Testis (tissue), 3 donors: Measurements from ENCODE around the gene CNNM3. TPM values are rescaled to one million over a fixed set of nuclear protein-coding genes. Genes with fewer than 3 reads are reported as not detected.
A peak's percentile ranks its signal among the peaks of the same experiment; 100 is the strongest.

ENCODE experiments used
- DNase-seq: peaks from one replicate; pipeline ENCODE4 v3.0.0-alpha.2; 2019
- H3K27ac ChIP-seq, 2 donors: fragments of 200-600 bp; sonication (generic); one replicate each; pipeline ENCODE4 v1.5.1; 2019
- H3K27me3 ChIP-seq: fragments of 200-600 bp; sonication (generic); one replicate; pipeline ENCODE4 v1.5.1; 2019
- H3K36me3 ChIP-seq: fragments of 200-600 bp; sonication (generic); one replicate; pipeline ENCODE4 v1.5.1; 2017; ENCODE audit warnings: low read depth; ENCODE audit errors: missing control alignments
- H3K4me1 ChIP-seq: fragments of 200-600 bp; sonication (generic); one replicate; pipeline ENCODE4 v1.5.1; 2019
- H3K4me3 ChIP-seq, 2 donors: fragments of 200-600 bp; sonication (generic); one replicate each; pipeline ENCODE4 v1.5.1; 2017 to 2019
- H3K9me3 ChIP-seq: fragments of 200-600 bp; sonication (generic); one replicate; pipeline ENCODE4 v1.5.1; 2017
- CTCF ChIP-seq, 3 experiments: fragments of 450-650 bp in 2 of 3; fragments of 200-600 bp in 1 of 3; sonication (generic) in 1 of 3; IDR thresholded peaks; one replicate each; pipeline ENCODE4 v1.5.1; 2016 to 2019; ENCODE audit warnings: antibody characterized with exemption in 3 of 3, mild to moderate bottlenecking in 2 of 3, moderate library complexity in 1 of 3
- POLR2A ChIP-seq: fragments of 450-650 bp; IDR thresholded peaks from one replicate; pipeline ENCODE4 v1.6.1; 2017; ENCODE audit warnings: antibody characterized with exemption, mild to moderate bottlenecking, moderate library complexity
- WGBS, 2 donors: methylation state at CpG; one replicate each; pipeline ENCODE4 v1.1.5; 2018; 5-methylcytosine and 5-hydroxymethylcytosine counted together
- intact Hi-C: fragments of 100-400 bp; cut with DNase I; formaldehyde crosslinking; loops from one replicate; pipeline ENCODE4 v1.15.1; 2023; ENCODE audit warnings: low total_unique reads
- polyA plus RNA-seq: library from polyadenylated mRNA; stranded (reverse); fragments of 350-450 nt; fragmentation: Illumina TruSeq; extraction: RNeasy Lipid Tissue Mini Kit (QIAGEN cat#74804); gene quantifications from one replicate; pipeline ENCODE4 v1.2.3, GENCODE V29; 2014; ENCODE audit warnings: low read depth, low replicate concordance; ENCODE audit not compliant: insufficient read depth
- total RNA-seq, 2 donors: library from RNA; depleted of rRNA; stranded (reverse); fragments of >200 nt; gene quantifications; one replicate each; pipeline ENCODE4 v1.2.3, GENCODE V29; 2016

The CNNM3 gene
- total and polyA plus RNA-seq, 3 donors from 2014 or later: 32.2 to 33.6 (median 33.5) TPM

- no peak overlapping the region for H3K4me3 ChIP-seq
- no peak overlapping the region for H3K27ac ChIP-seq
- WGBS, 2 donors: 92% methylated on average over 5 of the region's 5 CpGs
- no peaks in the 10 kb centered on the region for H3K36me3 ChIP-seq
- DNase-seq: no peak
- H3K27me3 ChIP-seq: no peaks in the 10 kb centered on the region
- TF ChIP-seq POLR2A (no peak), CTCF (IDR thresholded peaks at IDR 0.05) (no peak)
- H3K9me3 ChIP-seq: no peaks in the 10 kb centered on the region
- intact Hi-C loops: no loop called here
- H3K4me1 ChIP-seq: no peaks in the 10 kb centered on the region
Observed at GRCh38 chr2:96846825-96847224, 30.8 kb downstream of the CNNM3 start.

- no peaks in the 10 kb centered on the region for H3K4me1 ChIP-seq
- H3K27me3 ChIP-seq: no peaks in the 10 kb centered on the region
- 72 to 86% methylated on average over 10 of the region's 10 CpGs for WGBS, 2 donors
- H3K9me3 ChIP-seq: no peaks in the 10 kb centered on the region
- H3K36me3 ChIP-seq: no peaks in the 10 kb centered on the region
- H3K27ac ChIP-seq: no peak overlapping the region
- intact Hi-C loops: no loop called here
- no peak overlapping the region for H3K4me3 ChIP-seq
- DNase-seq: no peak
- no peak for TF ChIP-seq CTCF (IDR thresholded peaks at IDR 0.05)
- no peak for TF ChIP-seq POLR2A
Observed at GRCh38 chr2:96847586-96847985, 31.5 kb downstream of the CNNM3 start.

GRCh38 chr2:96848264-96848663 lies 32.2 kb downstream of the CNNM3 start:
- DNase-seq: peak; percentile 67
- Histone ChIP-seq H3K27ac (no peak overlapping the region), H3K27me3 (no peaks in the 10 kb centered on the region), H3K36me3 (no peaks in the 10 kb centered on the region), H3K4me3 (no peak overlapping the region), H3K4me1 (no peaks in the 10 kb centered on the region), H3K9me3 (no peaks in the 10 kb centered on the region)
- TF ChIP-seq CTCF (IDR thresholded peaks at IDR 0.05) (no peak), POLR2A (no peak)
- WGBS, 2 donors: 43 to 44% methylated on average over 3 to 9 of the region's 9 CpGs
- intact Hi-C loops: no loop called here

- Histone ChIP-seq H3K27me3 (no peaks in the 10 kb centered on the region), H3K27ac (no peak overlapping the region), H3K4me1 (peaks cover 10% of the 10 kb centered on the region), H3K9me3 (no peaks in the 10 kb centered on the region), H3K36me3 (no peaks in the 10 kb centered on the region), H3K4me3 (no peak overlapping the region)
- no peak for DNase-seq
- 96 to 98% methylated on average over 6 of the region's 6 CpGs for WGBS, 2 donors
- TF ChIP-seq CTCF (IDR thresholded peaks at IDR 0.05) (no peak), POLR2A (no peak)
- intact Hi-C loops: no loop called here
Observed at GRCh38 chr2:96852667-96853066, 36.6 kb downstream of the CNNM3 start.

GRCh38 chr2:96853321-96853720 lies 37.3 kb downstream of the CNNM3 start:
- H3K4me3 ChIP-seq: no peak overlapping the region
- no peaks in the 10 kb centered on the region for H3K36me3 ChIP-seq
- peaks cover 10% of the 10 kb centered on the region for H3K4me1 ChIP-seq
- no peaks in the 10 kb centered on the region for H3K9me3 ChIP-seq
- WGBS, 2 donors: 94 to 96% methylated on average over 13 to 15 of the region's 15 CpGs
- intact Hi-C loops: no loop called here
- DNase-seq: no peak
- no peaks in the 10 kb centered on the region for H3K27me3 ChIP-seq
- H3K27ac ChIP-seq: no peak overlapping the region
- no peak for TF ChIP-seq CTCF (IDR thresholded peaks at IDR 0.05)
- TF ChIP-seq POLR2A: no peak
